ENCODE data around the gene HSPA1A. TPM values are rescaled to one million over a fixed set of nuclear protein-coding genes. Genes with fewer than 3 reads are reported as not detected.

The HSPA1A gene
- total RNA-seq, 1 donor from 2014 or later = 46.3 TPM

- Mint-ChIP-seq H3K27ac (ENCODE audit: unreplicated experiment) (no peak overlapping the region), H3K4me1 (ENCODE audit: low read depth) (peaks cover 10% of the 10 kb centered on the region), H3K4me3 (ENCODE audit: unreplicated experiment) (no peak overlapping the region), H3K36me3 (ENCODE audit: low read depth) (peaks cover 23% of the 10 kb centered on the region), H3K27me3 (ENCODE audit: low read depth) (no peaks in the 10 kb centered on the region), H3K9me3 (ENCODE audit: low read depth) (no peaks in the 10 kb centered on the region)
- no peak for DNase-seq (ENCODE audit: low spot score)
- TF ChIP-seq CTCF (IDR thresholded peaks at IDR 0.05) = no peak
Observed at GRCh38 chr6:31778999-31779885, 36.1 kb upstream of the HSPA1A start.

GRCh38 chr6:31779908-31780307, 35.4 kb upstream of the HSPA1A start:
- no peaks in the 10 kb centered on the region for H3K27me3 Mint-ChIP-seq (ENCODE audit: low read depth)
- H3K4me3 Mint-ChIP-seq (ENCODE audit: unreplicated experiment) = no peak overlapping the region
- TF ChIP-seq CTCF (IDR thresholded peaks at IDR 0.05) = no peak
- H3K9me3 Mint-ChIP-seq (ENCODE audit: low read depth) = no peaks in the 10 kb centered on the region
- no peak for DNase-seq (ENCODE audit: low spot score)
- peaks cover 29% of the 10 kb centered on the region for H3K36me3 Mint-ChIP-seq (ENCODE audit: low read depth)
- H3K27ac Mint-ChIP-seq (ENCODE audit: unreplicated experiment) = no peak overlapping the region
- H3K4me1 Mint-ChIP-seq (ENCODE audit: low read depth) = peaks cover 10% of the 10 kb centered on the region

- no peak for DNase-seq (ENCODE audit: low spot score)
Observed at GRCh38 chr6:31780507-31781243, 34.7 kb upstream of the HSPA1A start.

GRCh38 chr6:31781244-31782125, 33.9 kb upstream of the HSPA1A start:
- no peak overlapping the region for H3K4me3 Mint-ChIP-seq (ENCODE audit: unreplicated experiment)
- H3K4me1 Mint-ChIP-seq (ENCODE audit: low read depth) = peaks cover 8% of the 10 kb centered on the region
- no peak for DNase-seq (ENCODE audit: low spot score)
- TF ChIP-seq CTCF (IDR thresholded peaks at IDR 0.05) = no peak
- H3K27me3 Mint-ChIP-seq (ENCODE audit: low read depth) = no peaks in the 10 kb centered on the region
- no peaks in the 10 kb centered on the region for H3K9me3 Mint-ChIP-seq (ENCODE audit: low read depth)
- H3K27ac Mint-ChIP-seq (ENCODE audit: unreplicated experiment) = no peak overlapping the region
- peaks cover 31% of the 10 kb centered on the region for H3K36me3 Mint-ChIP-seq (ENCODE audit: low read depth)

More at GRCh38 chr6:31780507-31781243, 34.7 kb upstream of the HSPA1A start:
- peaks cover 10% of the 10 kb centered on the region for H3K4me1 Mint-ChIP-seq (ENCODE audit: low read depth)
- no peak for TF ChIP-seq CTCF (IDR thresholded peaks at IDR 0.05)
- H3K27me3 Mint-ChIP-seq (ENCODE audit: low read depth) = no peaks in the 10 kb centered on the region
- H3K36me3 Mint-ChIP-seq (ENCODE audit: low read depth) = peaks cover 29% of the 10 kb centered on the region
- H3K27ac Mint-ChIP-seq (ENCODE audit: unreplicated experiment) = no peak overlapping the region
- H3K9me3 Mint-ChIP-seq (ENCODE audit: low read depth) = no peaks in the 10 kb centered on the region
- H3K4me3 Mint-ChIP-seq (ENCODE audit: unreplicated experiment) = no peak overlapping the region
